Spleen (tissue), 7 donors: ENCODE results near the gene ZNF736.

Experiments
- POLR2A ChIP-seq, 3 donors: fragments of 450-650 bp; IDR thresholded peaks; one replicate each; pipeline ENCODE4 v1.5.1; 2017; ENCODE audit warnings: antibody characterized with exemption in 3 of 3, mild to moderate bottlenecking in 1 of 3
- POLR2AphosphoS5 ChIP-seq, 3 donors: sonication (generic); formaldehyde crosslinking; IDR thresholded peaks; one replicate each; pipeline ENCODE4 v1.5.1; 2017; ENCODE audit warnings: antibody characterized with exemption in 3 of 3
- TF ChIP-seq, protein P1 (sequence below), 11 experiments: fragments of 200-600 bp in 7 of 11; fragments of 450-650 bp in 4 of 11; sonication (generic) in 4 of 11; IDR thresholded peaks in 8 of 11; conservative IDR thresholded peaks in 3 of 11; 1 replicate in 7 of 11; 2 replicates in 4 of 11; pipeline versions ENCODE4 v1.4.0 to v1.8.0; 2016 to 2021; ENCODE audit warnings: antibody characterized with exemption in 11 of 11, inconsistent platforms in 4 of 11, mild to moderate bottlenecking in 1 of 11
- donor health status: DM: no; HTN: no; CAD: no; lungs with moderate emphysema.
- donor health status: DM: no; HTN: no; CAD: no.
- donor health status: DM: no; HTN: no; CAD: no.

- TF ChIP-seq POLR2A (IDR thresholded peaks at IDR 0.05) (no peak), POLR2AphosphoS5 (IDR thresholded peaks at IDR 0.05) (no peak)
- TF ChIP-seq, protein P1, sequence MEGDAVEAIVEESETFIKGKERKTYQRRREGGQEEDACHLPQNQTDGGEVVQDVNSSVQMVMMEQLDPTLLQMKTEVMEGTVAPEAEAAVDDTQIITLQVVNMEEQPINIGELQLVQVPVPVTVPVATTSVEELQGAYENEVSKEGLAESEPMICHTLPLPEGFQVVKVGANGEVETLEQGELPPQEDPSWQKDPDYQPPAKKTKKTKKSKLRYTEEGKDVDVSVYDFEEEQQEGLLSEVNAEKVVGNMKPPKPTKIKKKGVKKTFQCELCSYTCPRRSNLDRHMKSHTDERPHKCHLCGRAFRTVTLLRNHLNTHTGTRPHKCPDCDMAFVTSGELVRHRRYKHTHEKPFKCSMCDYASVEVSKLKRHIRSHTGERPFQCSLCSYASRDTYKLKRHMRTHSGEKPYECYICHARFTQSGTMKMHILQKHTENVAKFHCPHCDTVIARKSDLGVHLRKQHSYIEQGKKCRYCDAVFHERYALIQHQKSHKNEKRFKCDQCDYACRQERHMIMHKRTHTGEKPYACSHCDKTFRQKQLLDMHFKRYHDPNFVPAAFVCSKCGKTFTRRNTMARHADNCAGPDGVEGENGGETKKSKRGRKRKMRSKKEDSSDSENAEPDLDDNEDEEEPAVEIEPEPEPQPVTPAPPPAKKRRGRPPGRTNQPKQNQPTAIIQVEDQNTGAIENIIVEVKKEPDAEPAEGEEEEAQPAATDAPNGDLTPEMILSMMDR (IDR thresholded peaks at IDR 0.05 in 8 of 11, conservative IDR thresholded peaks at IDR 0.05 in 3 of 11) = no peak
Measured at GRCh38 chr7:64266341-64266919, 47.3 kb upstream of the ZNF736 start.
